Esophagus squamous epithelium (tissue), 5 donors: ENCODE measurements around the gene CLCN2. TPM values are rescaled to one million over a fixed set of nuclear protein-coding genes. Genes with fewer than 3 reads are reported as not detected.

Experiments used
- DNase-seq: peaks from one replicate; lab custom pipeline; 2025; lab: John Stamatoyannopoulos, UW
- H3K27ac ChIP-seq, 4 donors: fragments of 200-600 bp; sonication (generic); one replicate each; pipeline ENCODE4 v1.5.1; 2016 to 2019; ENCODE audit warnings: mild to moderate bottlenecking in 1 of 4
- H3K27me3 ChIP-seq, 4 donors: fragments of 200-600 bp; sonication (generic); 1 replicate in 3 of 4; 2 replicates in 1 of 4; pipeline versions ENCODE4 v1.5.1 to v1.6.0; 2017 to 2021; ENCODE audit warnings: antibody characterized with exemption in 1 of 4
- H3K36me3 ChIP-seq, 3 donors: fragments of 200-600 bp; sonication (generic); one replicate each; pipeline ENCODE4 v1.5.1; 2016 to 2019
- H3K4me1 ChIP-seq, 3 donors: fragments of 200-600 bp; sonication (generic); one replicate each; pipeline ENCODE4 v1.5.1; 2017 to 2019
- H3K4me3 ChIP-seq, 4 donors: fragments of 200-600 bp; sonication (generic); 1 replicate in 3 of 4; 2 replicates in 1 of 4; pipeline ENCODE4 v1.5.1; 2016 to 2019; ENCODE audit warnings: mild to moderate bottlenecking in 2 of 4, moderate library complexity in 1 of 4
- H3K9me3 ChIP-seq, 3 donors: fragments of 200-600 bp; sonication (generic); one replicate each; pipeline ENCODE4 v1.5.1; 2016 to 2019
- POLR2A ChIP-seq, 4 donors: fragments of 450-650 bp; IDR thresholded peaks; one replicate each; pipeline ENCODE4 v1.6.1; 2017; ENCODE audit warnings: antibody characterized with exemption in 4 of 4, mild to moderate bottlenecking in 4 of 4, moderate library complexity in 3 of 4
- WGBS, 2 donors: methylation state at CpG; one replicate each; pipeline ENCODE4 v1.1.5; 2018; 5-methylcytosine and 5-hydroxymethylcytosine counted together
- intact Hi-C: fragments of 100-400 bp; cut with DNase I; formaldehyde crosslinking; loops from one replicate; pipeline ENCODE4 v1.15.0; 2022
- total RNA-seq, 4 donors: library from RNA; depleted of rRNA; stranded (reverse); fragments of >200 nt; gene quantifications; one replicate each; pipeline ENCODE4 v1.1.0, GENCODE V29; 2016
- TF ChIP-seq, protein P1 (sequence below), 6 experiments: fragments of 450-650 bp in 4 of 6; fragments of 200-600 bp in 2 of 6; sonication (generic) in 2 of 6; IDR thresholded peaks; one replicate each; pipeline ENCODE4 v1.5.1; 2016 to 2019; ENCODE audit warnings: antibody characterized with exemption in 6 of 6, mild to moderate bottlenecking in 4 of 6, moderate library complexity in 4 of 6
- donor health status: DM: yes; HTN: yes; CAD: no.

The CLCN2 gene
- total RNA-seq, 4 donors from 2014 or later = 2.1 to 4.2 (median 3.0) TPM

DNA sequence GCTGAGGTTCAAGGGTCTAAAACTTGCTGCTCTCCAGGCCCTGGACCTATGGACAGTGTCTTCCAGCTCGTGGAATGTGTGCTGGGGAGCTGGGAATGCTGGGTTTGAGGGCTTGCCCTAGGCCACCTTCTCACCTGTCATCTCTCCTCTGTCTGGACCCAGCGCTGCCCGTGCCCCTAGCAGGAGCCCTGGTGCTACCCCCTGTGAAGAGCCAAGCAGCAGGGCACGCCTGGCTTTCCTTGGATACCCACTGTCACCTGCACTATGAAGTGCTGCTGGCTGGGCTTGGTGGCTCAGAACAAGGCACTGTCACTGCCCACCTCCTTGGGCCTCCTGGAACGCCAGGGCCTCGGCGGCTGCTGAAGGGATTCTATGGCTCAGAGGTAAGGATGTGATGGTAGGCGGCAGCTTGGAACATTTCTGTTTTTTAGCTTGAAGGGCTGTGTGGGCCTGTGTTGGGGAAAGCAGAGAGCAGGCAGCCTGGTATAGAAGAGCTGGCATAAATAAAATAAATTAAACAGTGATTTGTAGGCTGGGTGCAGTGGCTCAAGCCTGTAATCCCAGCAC, 23.5 kb upstream of the CLCN2 start:
- intact Hi-C loops = no loop called here
- peaks cover 0 to 62% (median 2%) of the 10 kb centered on the region in 4 donors for H3K27me3 ChIP-seq
- H3K4me1 ChIP-seq = peaks cover 11 to 18% (median 11%) of the 10 kb centered on the region in 3 donors
- WGBS, 2 donors = 100% methylated on average over 1 of the region's 8 CpGs; no CpG with 5 or more reads in 1 of the 2 donors
- TF ChIP-seq, protein P1, sequence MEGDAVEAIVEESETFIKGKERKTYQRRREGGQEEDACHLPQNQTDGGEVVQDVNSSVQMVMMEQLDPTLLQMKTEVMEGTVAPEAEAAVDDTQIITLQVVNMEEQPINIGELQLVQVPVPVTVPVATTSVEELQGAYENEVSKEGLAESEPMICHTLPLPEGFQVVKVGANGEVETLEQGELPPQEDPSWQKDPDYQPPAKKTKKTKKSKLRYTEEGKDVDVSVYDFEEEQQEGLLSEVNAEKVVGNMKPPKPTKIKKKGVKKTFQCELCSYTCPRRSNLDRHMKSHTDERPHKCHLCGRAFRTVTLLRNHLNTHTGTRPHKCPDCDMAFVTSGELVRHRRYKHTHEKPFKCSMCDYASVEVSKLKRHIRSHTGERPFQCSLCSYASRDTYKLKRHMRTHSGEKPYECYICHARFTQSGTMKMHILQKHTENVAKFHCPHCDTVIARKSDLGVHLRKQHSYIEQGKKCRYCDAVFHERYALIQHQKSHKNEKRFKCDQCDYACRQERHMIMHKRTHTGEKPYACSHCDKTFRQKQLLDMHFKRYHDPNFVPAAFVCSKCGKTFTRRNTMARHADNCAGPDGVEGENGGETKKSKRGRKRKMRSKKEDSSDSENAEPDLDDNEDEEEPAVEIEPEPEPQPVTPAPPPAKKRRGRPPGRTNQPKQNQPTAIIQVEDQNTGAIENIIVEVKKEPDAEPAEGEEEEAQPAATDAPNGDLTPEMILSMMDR (IDR thresholded peaks at IDR 0.05) = no peak
- no peak for TF ChIP-seq POLR2A (IDR thresholded peaks at IDR 0.05)
- H3K27ac ChIP-seq = no peak overlapping the region
- H3K36me3 ChIP-seq = no peaks in the 10 kb centered on the region
- DNase-seq = no peak
- H3K4me3 ChIP-seq = no peak overlapping the region
- no peaks in the 10 kb centered on the region for H3K9me3 ChIP-seq

DNA sequence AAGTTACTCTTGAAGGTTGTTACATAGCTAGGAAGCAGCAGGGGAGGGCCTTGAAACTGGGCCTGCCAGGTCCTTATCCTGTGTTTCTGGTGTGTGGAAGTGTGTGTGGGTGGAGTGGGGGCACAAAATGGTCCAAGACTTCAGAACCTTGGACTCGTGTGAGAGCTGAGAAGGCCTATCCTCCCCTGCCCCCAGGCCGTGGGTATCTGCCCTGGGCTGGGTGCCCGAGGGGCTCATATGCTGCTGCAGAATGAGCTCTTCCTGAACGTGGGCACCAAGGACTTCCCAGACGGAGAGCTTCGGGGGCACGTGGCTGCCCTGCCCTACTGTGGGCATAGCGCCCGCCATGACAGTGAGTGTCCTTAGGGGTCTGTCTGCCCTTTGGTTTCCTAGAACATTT, 22.9 kb upstream of the CLCN2 start:
- peaks cover 11 to 23% (median 11%) of the 10 kb centered on the region in 3 donors for H3K4me1 ChIP-seq
- no peaks in the 10 kb centered on the region for H3K36me3 ChIP-seq
- TF ChIP-seq POLR2A (IDR thresholded peaks at IDR 0.05) = no peak
- TF ChIP-seq, protein P1 (IDR thresholded peaks at IDR 0.05) = no peak
- intact Hi-C loops = no loop called here
- no peaks in the 10 kb centered on the region for H3K9me3 ChIP-seq
- DNase-seq = no peak
- H3K27me3 ChIP-seq = peaks cover 0 to 67% (median 2%) of the 10 kb centered on the region in 4 donors
- WGBS, 2 donors = 72 to 84% methylated on average over 6 of the region's 9 CpGs
- no peak overlapping the region for H3K27ac ChIP-seq
- no peak overlapping the region for H3K4me3 ChIP-seq

DNA sequence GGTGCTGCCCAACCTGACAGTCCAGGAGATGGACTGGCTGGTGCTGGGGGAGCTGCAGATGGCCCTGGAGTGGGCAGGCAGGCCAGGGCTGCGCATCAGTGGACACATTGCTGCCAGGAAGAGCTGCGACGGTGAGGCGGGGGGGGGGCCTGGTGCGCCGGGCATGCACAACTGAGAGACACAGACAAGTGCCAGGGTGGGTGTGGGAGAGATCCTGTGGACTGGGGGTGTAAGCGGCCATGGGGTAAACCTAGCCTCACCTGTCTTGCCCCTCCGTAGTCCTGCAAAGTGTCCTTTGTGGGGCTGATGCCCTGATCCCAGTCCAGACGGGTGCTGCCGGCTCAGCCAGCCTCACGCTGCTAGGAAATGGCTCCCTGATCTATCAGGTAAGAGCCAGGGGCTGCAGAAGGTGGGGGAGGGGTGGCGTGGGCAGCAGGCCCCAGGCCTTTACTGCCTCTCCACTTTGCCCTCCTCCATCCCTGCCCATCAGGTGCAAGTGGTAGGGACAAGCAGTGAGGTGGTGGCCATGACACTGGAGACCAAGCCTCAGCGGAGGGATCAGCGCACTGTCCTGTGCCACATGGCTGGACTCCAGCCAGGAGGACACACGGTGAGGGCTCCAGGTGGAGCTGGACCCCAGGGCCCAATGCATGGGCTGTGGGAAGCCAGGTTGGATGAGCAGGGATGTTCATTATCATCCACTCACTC, 21.8 kb upstream of the CLCN2 start:
- intact Hi-C loops = no loop called here

DNA sequence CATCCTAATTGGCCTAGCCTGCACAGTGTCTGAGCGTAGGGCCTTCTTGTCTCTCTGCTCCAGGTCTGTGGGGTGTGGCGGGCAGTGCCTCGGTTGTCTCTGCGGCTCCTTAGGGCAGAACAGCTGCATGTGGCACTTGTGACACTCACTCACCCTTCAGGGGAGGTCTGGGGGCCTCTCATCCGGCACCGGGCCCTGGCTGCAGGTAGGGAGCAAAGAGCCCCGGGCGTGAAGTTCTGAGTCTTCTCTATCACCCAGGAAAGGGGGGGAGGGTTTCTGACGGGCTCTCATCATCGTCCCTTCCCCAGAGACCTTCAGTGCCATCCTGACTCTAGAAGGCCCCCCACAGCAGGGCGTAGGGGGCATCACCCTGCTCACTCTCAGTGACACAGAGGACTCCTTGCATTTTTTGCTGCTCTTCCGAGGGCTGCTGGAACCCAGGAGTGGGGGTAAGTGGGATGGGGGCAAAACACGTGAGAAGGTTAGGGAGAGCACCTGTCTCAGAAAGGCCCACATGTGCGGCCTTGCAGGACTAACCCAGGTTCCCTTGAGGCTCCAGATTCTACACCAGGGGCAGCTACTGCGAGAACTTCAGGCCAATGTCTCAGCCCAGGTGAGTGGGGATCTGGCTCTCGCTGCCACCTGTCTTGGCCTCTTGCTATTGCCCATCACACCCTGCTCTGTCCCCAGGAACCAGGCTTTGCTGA, 21.1 kb upstream of the CLCN2 start:
- TF ChIP-seq, protein P1 (IDR thresholded peaks at IDR 0.05) = no peak
- no peak for TF ChIP-seq POLR2A (IDR thresholded peaks at IDR 0.05)
- Histone ChIP-seq H3K27me3 (peaks cover 0 to 81% (median 4%) of the 10 kb centered on the region in 4 donors), H3K36me3 (no peaks in the 10 kb centered on the region), H3K9me3 (no peaks in the 10 kb centered on the region), H3K4me3 (no peak overlapping the region), H3K4me1 (peaks cover 11 to 34% (median 11%) of the 10 kb centered on the region in 3 donors), H3K27ac (no peak overlapping the region)
- no peak for DNase-seq
- WGBS, 2 donors = 84 to 86% methylated on average over 10 of the region's 16 CpGs
- intact Hi-C loops = no loop called here

More for the DNA sequence above, 21.8 kb upstream of the CLCN2 start:
- Histone ChIP-seq H3K4me3 (no peak overlapping the region), H3K36me3 (no peaks in the 10 kb centered on the region), H3K4me1 (peaks cover 11 to 34% (median 11%) of the 10 kb centered on the region in 3 donors), H3K9me3 (no peaks in the 10 kb centered on the region), H3K27ac (no peak overlapping the region), H3K27me3 (peaks cover 0 to 74% (median 4%) of the 10 kb centered on the region in 4 donors)
- WGBS, 2 donors = 84 to 93% methylated on average over 4 to 9 of the region's 15 CpGs
- TF ChIP-seq, protein P1 (IDR thresholded peaks at IDR 0.05) = no peak
- no peak for TF ChIP-seq POLR2A (IDR thresholded peaks at IDR 0.05)
- no peak for DNase-seq
